Activated B cell treated with CpG ODN at 0.5 μM for 24 hours (primary cell): ENCODE measurements around the gene TSPO. TPM values are rescaled to one million over a fixed set of nuclear protein-coding genes. Genes with fewer than 3 reads are reported as not detected.

Experiments
- ATAC-seq: fragments of 200-7000 bp; cut with Tn5 transposase; one replicate; pipeline ENCODE4 v1.10.0; 2021; ENCODE audit warnings: low read depth, mild to moderate bottlenecking, moderate library complexity
- CTCF ChIA-PET: fragments of 350-600 bp; sonication (Branson Sonifier 250); formaldehyde crosslinking; loops from one replicate; lab custom pipeline; 2021; ENCODE audit warnings: antibody characterized with exemption; lab: Charles Lee
- POLR2A ChIA-PET: fragments of 350-600 bp; sonication (Branson Sonifier 250); formaldehyde crosslinking; loops from one replicate; lab custom pipeline; 2021; ENCODE audit warnings: antibody characterized with exemption; lab: Charles Lee
- DNase-seq: peaks from one replicate; pipeline ENCODE4 v3.0.0; 2022
- H3K27ac Mint-ChIP-seq: one replicate; pipeline ENCODE4 v1.8.0; 2020; ENCODE audit warnings: mixed read lengths
- H3K27me3 Mint-ChIP-seq: one replicate; pipeline ENCODE4 v1.8.0; 2021; ENCODE audit warnings: mixed read lengths
- H3K36me3 Mint-ChIP-seq: one replicate; pipeline ENCODE4 v1.8.0; 2021; ENCODE audit warnings: low read depth, mixed read lengths
- H3K4me1 Mint-ChIP-seq: one replicate; pipeline ENCODE4 v1.8.0; 2021; ENCODE audit warnings: mixed read lengths
- H3K4me3 Mint-ChIP-seq: one replicate; pipeline ENCODE4 v1.8.0; 2020; ENCODE audit warnings: mild to moderate bottlenecking, mixed read lengths
- H3K9me3 Mint-ChIP-seq: one replicate; pipeline ENCODE4 v1.8.0; 2020; ENCODE audit warnings: mixed read lengths
- intact Hi-C: fragments of 100-400 bp; cut with micrococcal nuclease; formaldehyde crosslinking; loops from one replicate; pipeline ENCODE4 v1.15.1; 2024
- total RNA-seq: library from RNA; stranded (reverse); gene quantifications from 2 replicates; pipeline ENCODE4 v1.2.3, GENCODE V29; 2022
- TF ChIP-seq, protein P1 (sequence below): fragments of 200-600 bp; IDR thresholded peaks from one replicate; pipeline ENCODE4 v1.8.0; 2022; ENCODE audit warnings: antibody characterized with exemption, mild to moderate bottlenecking

Gene TSPO
- total RNA-seq, 1 donor from 2014 or later = 40.9 TPM

DNA sequence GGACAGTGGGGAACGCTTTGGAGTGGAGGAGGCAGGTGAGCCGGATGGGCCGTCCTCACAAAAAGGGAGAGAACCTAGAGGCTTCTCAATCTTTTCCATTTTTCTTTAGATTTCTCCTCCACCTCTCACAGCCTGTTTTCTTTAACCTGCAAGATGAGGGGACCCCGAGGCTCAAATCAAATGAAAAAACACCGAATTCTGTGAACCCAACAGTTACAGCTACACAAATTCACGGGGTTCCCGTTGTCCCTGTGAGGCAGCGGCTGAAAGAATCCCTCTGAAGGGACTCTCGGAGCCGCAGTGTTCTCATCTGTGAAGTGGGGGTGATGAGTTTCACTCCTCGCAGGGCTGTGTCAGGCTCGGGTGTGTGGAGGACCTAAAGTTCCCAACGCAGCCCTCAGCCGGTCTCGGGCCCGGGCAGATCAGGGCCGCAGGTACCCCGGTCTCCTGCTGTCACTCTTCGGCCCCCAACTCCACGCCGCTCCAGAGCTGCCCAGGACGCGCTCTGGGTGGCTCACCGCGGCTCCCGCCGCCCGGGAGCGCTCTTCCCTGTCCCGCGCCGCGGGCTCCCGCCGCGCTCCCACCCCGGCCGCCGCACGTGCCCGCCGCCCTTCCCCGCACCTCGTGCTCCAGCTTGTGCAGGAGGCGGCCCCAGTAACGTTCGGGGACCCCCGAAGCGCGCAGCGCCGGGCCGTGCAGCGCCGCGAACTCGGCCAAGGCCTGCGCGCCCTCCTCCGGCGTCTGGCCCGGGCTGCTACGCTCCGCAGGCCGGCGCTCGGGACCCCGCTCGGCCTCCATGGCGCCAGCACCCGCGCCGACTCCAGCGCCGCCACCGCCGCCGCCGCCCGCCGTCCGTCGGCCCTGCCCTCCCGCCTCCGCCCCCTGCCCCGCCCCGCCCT, 35.2 kb downstream of the TSPO start, which contains the start of gene TTLL12:
Gene TTLL12, minus strand, starts transcription at position 863 of the 899 bp plus-strand sequence. Its CDS starts 65 bp downstream, at position 798.
- Mint-ChIP-seq H3K36me3 (peaks cover 4% of the 10 kb centered on the region), H3K9me3 (no peaks in the 10 kb centered on the region), H3K4me1 (peaks cover 14% of the 10 kb centered on the region), H3K27ac (peak within 1 kb of the TSS; percentile 92), H3K27me3 (peaks cover 2% of the 10 kb centered on the region), H3K4me3 (peak within 1 kb of the TSS; percentile 81)
- ATAC-seq (peak; percentile 56), DNase-seq (peak; percentile 63)
- intact Hi-C loops = loop anchor here (1.0 to 2.0 kb wide), 4 partner anchors 34 to 97 kb away; partner anchors contain the start of genes BIK, MCAT and TTLL1
- POLR2A ChIA-PET = interaction anchor here (0.6 to 1.6 kb wide), 12 partner anchors 28 to 769 kb away, joined by 3 to 21 read pairs (median 3); partner anchors contain the start of genes CYB5R3, POLDIP3 and SAMM50
- TF ChIP-seq, protein P1, sequence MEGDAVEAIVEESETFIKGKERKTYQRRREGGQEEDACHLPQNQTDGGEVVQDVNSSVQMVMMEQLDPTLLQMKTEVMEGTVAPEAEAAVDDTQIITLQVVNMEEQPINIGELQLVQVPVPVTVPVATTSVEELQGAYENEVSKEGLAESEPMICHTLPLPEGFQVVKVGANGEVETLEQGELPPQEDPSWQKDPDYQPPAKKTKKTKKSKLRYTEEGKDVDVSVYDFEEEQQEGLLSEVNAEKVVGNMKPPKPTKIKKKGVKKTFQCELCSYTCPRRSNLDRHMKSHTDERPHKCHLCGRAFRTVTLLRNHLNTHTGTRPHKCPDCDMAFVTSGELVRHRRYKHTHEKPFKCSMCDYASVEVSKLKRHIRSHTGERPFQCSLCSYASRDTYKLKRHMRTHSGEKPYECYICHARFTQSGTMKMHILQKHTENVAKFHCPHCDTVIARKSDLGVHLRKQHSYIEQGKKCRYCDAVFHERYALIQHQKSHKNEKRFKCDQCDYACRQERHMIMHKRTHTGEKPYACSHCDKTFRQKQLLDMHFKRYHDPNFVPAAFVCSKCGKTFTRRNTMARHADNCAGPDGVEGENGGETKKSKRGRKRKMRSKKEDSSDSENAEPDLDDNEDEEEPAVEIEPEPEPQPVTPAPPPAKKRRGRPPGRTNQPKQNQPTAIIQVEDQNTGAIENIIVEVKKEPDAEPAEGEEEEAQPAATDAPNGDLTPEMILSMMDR = no peak
- CTCF ChIA-PET = interaction anchor here (1.0 kb wide), 1 partner anchor 160 kb away, joined by 3 read pairs; no protein-coding TSS in a partner anchor

DNA sequence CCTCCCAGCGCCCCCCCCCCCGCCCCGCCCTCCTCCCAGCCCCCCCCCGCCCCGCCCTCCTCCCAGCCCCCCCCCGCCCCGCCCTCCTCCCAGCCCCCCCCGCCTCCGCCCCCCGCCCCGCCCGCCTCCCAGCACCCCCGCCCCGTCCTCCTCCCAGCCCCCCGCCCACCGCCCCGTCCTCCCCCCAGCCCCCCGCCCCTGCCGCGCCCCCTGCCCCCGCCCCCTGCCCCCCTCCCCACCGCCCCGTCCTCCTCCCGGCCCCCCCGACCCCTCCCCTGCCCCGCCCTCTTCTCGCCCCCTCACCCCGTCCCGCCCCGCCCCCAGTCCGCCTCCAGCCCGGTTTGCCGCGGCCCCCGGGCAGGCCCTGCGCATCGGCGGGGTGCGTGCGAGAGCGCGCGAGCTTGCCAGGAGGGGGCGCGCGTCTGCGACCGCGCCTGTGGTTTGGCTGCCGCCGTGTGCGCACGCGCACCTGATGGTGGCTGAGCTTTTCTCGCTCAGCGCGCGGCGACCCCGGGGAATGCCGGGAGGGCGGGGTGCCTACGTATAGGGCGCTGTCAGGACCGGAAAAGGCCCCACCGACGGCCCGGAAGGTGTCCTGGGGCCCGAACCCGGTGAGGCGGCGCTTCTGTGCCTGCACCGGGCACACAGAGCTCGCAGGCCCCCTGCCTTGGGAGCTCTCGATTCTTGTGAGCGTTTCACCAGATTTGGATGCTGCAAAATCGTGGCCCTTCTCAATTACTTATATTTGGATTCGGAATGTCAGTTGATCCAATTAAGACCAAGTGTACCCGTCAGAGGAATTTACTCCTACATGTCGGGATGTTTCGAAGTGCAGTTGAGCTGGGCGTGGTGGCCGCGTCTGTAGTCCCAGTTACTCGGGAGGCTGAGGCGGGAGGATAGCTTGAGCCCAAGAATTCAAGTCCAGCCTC, 36.1 kb downstream of the TSPO start:
- POLR2A ChIA-PET = interaction anchor here (0.6 to 1.6 kb wide), 14 partner anchors 13 to 768 kb away, joined by 3 to 21 read pairs (median 3); partner anchors contain the start of genes CYB5R3, POLDIP3 and SAMM50
- peaks cover 2% of the 10 kb centered on the region for H3K36me3 Mint-ChIP-seq

DNA sequence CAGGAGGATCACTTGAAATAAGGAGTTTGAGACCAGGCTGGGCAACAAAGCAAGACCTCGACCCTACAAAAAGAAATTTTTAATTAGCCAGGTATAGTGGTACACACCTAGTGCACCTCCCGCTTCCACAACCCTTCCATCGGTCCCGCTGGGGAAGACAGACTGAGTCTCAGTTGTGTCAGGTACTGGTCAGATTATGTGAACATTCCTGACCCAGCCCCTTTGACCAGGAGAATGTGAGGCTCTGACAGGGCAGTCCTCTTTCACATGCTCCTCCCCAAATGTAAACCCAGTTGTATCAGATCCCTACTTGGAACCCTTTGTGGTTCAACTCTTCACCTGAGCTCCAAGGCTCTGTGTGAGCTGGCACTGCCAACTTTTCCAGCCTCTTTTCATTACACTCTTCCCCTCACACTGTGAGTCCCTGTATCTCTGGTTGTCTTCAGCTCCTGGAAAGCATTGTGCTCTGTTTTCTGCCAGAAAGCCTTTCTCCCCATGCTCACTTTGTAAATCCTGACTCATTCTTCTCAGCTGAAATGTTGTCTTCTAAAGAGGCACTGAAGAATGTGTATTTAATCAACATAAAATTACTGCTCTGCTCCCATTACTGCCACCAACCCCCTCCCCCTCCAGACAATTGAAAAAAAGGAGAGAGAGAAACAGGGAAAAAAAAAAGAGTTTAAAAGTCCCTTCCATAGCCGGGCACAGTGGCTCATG, 37.6 kb downstream of the TSPO start:
- Mint-ChIP-seq H3K4me1 (peaks cover 14% of the 10 kb centered on the region), H3K36me3 (no peaks in the 10 kb centered on the region), H3K9me3 (no peaks in the 10 kb centered on the region), H3K27ac (peak overlapping the region; percentile 54), H3K4me3 (peak overlapping the region; percentile 16), H3K27me3 (peaks cover 3% of the 10 kb centered on the region)
- ChIA-PET CTCF (no interaction called here), POLR2A (no interaction called here)
- TF ChIP-seq, protein P1 = no peak
- no peak for ATAC-seq
- no peak for DNase-seq
- intact Hi-C loops = no loop called here

More for the DNA sequence above, 36.1 kb downstream of the TSPO start:
- DNase-seq = peak; percentile 97
- H3K4me3 Mint-ChIP-seq = peak overlapping the region; percentile 81
- peaks cover 14% of the 10 kb centered on the region for H3K4me1 Mint-ChIP-seq
- intact Hi-C loops = loop anchor here (1.0 to 2.0 kb wide), 4 partner anchors 35 to 98 kb away; partner anchors contain the start of genes BIK, MCAT and TTLL1
- H3K9me3 Mint-ChIP-seq = no peaks in the 10 kb centered on the region
- H3K27ac Mint-ChIP-seq = peak overlapping the region; percentile 92
- peaks cover 3% of the 10 kb centered on the region for H3K27me3 Mint-ChIP-seq
- peak; percentile 88 for ATAC-seq
- TF ChIP-seq, protein P1 = no peak
- CTCF ChIA-PET = interaction anchor here (0.9 to 1.0 kb wide), 2 partner anchors 35 to 159 kb away, joined by 3 read pairs; no protein-coding TSS in a partner anchor

DNA sequence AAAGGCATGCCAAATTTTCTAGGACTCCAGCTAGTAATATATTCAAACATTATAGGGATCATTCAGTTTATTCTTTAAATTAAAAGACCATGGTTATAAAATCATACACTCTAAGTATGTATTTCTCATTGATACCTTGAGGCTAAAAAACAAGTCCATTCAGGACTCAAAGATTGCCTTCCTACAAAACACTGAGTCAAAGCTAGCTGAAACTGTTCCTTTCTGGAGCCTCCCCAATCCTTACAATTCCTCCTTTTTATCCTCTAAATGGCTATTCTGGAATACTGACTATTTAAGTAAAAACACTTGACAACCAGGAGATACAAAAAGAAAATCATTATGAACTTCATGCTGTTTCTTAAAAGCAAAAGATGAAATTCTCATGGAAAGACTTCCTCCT, 40.5 kb downstream of the TSPO start:
- ChIA-PET CTCF (no interaction called here), POLR2A (no interaction called here)
- no peak overlapping the region for H3K4me3 Mint-ChIP-seq
- TF ChIP-seq, protein P1 = no peak
- intact Hi-C loops = no loop called here
- no peaks in the 10 kb centered on the region for H3K36me3 Mint-ChIP-seq
- no peak for DNase-seq
- peaks cover 8% of the 10 kb centered on the region for H3K27me3 Mint-ChIP-seq
- no peaks in the 10 kb centered on the region for H3K4me1 Mint-ChIP-seq
- H3K9me3 Mint-ChIP-seq = no peaks in the 10 kb centered on the region
- no peak for ATAC-seq
- H3K27ac Mint-ChIP-seq = no peak overlapping the region
